Chondrocyte (in vitro differentiated cells): ENCODE data around the gene HNRNPD. TPM values are rescaled to one million over a fixed set of nuclear protein-coding genes. Genes with fewer than 3 reads are reported as not detected.
A peak's percentile ranks its signal among the peaks of the same experiment; 100 is the strongest.

Source experiments
- DNase-seq: peaks from one replicate; pipeline ENCODE4 v3.0.0; 2021; ENCODE audit warnings: mixed read lengths, low spot score
- H3K27ac Mint-ChIP-seq: one replicate; pipeline ENCODE4 v1.8.0; 2021; ENCODE audit warnings: mild to moderate bottlenecking, moderate library complexity, mixed read lengths; ENCODE audit not compliant: unreplicated experiment
- H3K27me3 Mint-ChIP-seq: 2 replicates; pipeline ENCODE4 v1.8.0; 2021; ENCODE audit warnings: low read depth, mixed read lengths
- H3K36me3 Mint-ChIP-seq: 2 replicates; pipeline ENCODE4 v1.8.0; 2021; ENCODE audit warnings: low read depth, mixed read lengths
- H3K4me1 Mint-ChIP-seq: 2 replicates; pipeline ENCODE4 v1.8.0; 2021; ENCODE audit warnings: low read depth, mild to moderate bottlenecking, mixed read lengths
- H3K4me3 Mint-ChIP-seq: one replicate; pipeline ENCODE4 v1.8.0; 2021; ENCODE audit warnings: mild to moderate bottlenecking, moderate library complexity, mixed read lengths; ENCODE audit not compliant: unreplicated experiment
- H3K9me3 Mint-ChIP-seq: 2 replicates; pipeline ENCODE4 v1.8.0; 2021; ENCODE audit warnings: low read depth, mixed read lengths
- total RNA-seq: library from RNA; stranded (reverse); gene quantifications from 3 replicates; pipeline ENCODE4 v1.2.1, GENCODE V29; 2021
- TF ChIP-seq, protein P1 (sequence below): fragments of 200-600 bp; sonication (generic); IDR thresholded peaks from 2 replicates; pipeline ENCODE4 v1.5.0; 2021; ENCODE audit warnings: antibody characterized with exemption, mild to moderate bottlenecking, moderate library complexity

Gene HNRNPD
- total RNA-seq, 1 donor from 2014 or later: 124 TPM

GRCh38 chr4:82363896-82364487 is 9.8 kb downstream of the HNRNPD start:
- H3K27ac Mint-ChIP-seq: peak overlapping the region; percentile 69

DNA sequence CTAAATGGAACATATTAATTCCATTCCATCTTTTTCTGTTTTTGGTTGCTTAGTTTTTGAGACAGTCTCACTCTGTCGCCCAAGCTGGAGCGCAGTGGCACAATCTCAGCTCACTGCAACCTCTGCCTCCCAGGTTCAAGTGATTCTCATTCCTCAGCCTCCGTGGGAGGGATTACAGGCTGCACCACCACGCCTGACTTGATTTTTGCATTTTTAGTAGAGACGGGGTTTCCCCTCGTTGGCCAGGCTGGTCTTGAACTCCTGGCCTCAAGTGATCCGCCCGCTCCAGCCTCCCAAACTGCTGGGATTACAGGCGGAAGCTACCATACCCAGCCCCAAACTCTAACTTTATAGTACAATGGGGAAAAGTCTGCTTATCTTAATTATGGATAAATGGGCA is 11.2 kb downstream of the HNRNPD start:
- Mint-ChIP-seq H3K9me3 (no peaks in the 10 kb centered on the region), H3K4me3 (no peak overlapping the region), H3K27me3 (no peaks in the 10 kb centered on the region), H3K36me3 (peaks cover 7% of the 10 kb centered on the region), H3K4me1 (peaks cover 59% of the 10 kb centered on the region), H3K27ac (peak overlapping the region; percentile 32)
- TF ChIP-seq, protein P1, sequence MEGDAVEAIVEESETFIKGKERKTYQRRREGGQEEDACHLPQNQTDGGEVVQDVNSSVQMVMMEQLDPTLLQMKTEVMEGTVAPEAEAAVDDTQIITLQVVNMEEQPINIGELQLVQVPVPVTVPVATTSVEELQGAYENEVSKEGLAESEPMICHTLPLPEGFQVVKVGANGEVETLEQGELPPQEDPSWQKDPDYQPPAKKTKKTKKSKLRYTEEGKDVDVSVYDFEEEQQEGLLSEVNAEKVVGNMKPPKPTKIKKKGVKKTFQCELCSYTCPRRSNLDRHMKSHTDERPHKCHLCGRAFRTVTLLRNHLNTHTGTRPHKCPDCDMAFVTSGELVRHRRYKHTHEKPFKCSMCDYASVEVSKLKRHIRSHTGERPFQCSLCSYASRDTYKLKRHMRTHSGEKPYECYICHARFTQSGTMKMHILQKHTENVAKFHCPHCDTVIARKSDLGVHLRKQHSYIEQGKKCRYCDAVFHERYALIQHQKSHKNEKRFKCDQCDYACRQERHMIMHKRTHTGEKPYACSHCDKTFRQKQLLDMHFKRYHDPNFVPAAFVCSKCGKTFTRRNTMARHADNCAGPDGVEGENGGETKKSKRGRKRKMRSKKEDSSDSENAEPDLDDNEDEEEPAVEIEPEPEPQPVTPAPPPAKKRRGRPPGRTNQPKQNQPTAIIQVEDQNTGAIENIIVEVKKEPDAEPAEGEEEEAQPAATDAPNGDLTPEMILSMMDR: no peak
- no peak for DNase-seq

More at GRCh38 chr4:82363896-82364487, 9.8 kb downstream of the HNRNPD start:
- Mint-ChIP-seq H3K9me3 (no peaks in the 10 kb centered on the region), H3K4me3 (no peak overlapping the region), H3K4me1 (peaks cover 60% of the 10 kb centered on the region), H3K36me3 (peaks cover 1% of the 10 kb centered on the region), H3K27me3 (no peaks in the 10 kb centered on the region)
- TF ChIP-seq, protein P1: no peak
- no peak for DNase-seq

DNA sequence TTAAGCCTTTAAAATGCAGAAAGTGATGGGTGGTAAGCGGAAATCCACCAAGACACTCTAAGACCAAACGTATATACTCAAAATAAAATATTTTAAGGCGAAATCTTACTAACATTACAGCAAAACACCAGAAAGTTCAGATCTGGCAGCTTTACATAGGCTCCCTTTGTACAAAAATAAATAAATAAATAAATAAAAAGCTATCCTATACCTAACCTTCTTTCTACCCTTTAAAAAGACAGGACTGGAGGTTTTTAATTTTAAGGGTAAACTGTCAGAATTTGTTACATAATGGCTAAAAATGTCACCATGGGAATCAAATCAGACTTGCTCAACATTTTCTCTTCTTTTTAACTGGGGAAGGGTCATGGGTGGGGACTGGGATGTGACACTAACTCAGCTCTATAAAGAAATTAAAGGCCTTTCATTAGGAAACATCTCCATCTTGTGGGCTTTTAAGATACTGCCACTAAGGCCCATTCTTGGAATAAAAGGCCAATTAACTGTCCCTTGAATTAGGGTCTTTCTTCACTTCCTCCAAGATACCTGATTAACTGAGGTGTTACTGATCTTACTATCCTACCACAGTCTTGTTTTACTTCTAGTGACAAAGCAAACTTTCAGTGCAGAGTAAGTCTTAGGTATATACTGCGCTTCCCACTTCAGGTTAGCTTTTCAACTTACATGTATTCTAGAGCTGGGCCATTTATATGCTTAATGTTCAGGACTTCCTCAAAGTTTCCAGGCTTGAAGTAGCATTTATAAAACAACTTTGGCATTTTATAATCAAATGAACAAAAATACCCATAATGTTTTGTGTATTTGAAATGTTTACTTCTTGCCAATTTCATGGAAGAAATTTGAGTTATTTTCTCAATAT is 13.3 kb downstream of the HNRNPD start:
- no peak overlapping the region for H3K4me3 Mint-ChIP-seq
- H3K36me3 Mint-ChIP-seq: peaks cover 11% of the 10 kb centered on the region
- peak overlapping the region; percentile 69 for H3K27ac Mint-ChIP-seq
- H3K9me3 Mint-ChIP-seq: no peaks in the 10 kb centered on the region
- DNase-seq: no peak
- H3K4me1 Mint-ChIP-seq: peaks cover 53% of the 10 kb centered on the region
- TF ChIP-seq, protein P1: peak; percentile 86
- H3K27me3 Mint-ChIP-seq: no peaks in the 10 kb centered on the region

GRCh38 chr4:82358847-82359246 is 14.9 kb downstream of the HNRNPD start:
- Mint-ChIP-seq H3K4me1 (peaks cover 42% of the 10 kb centered on the region), H3K27ac (peak overlapping the region; percentile 22), H3K9me3 (no peaks in the 10 kb centered on the region), H3K27me3 (no peaks in the 10 kb centered on the region), H3K4me3 (no peak overlapping the region), H3K36me3 (peaks cover 18% of the 10 kb centered on the region)
- TF ChIP-seq, protein P1: no peak
- no peak for DNase-seq

- Mint-ChIP-seq H3K27ac (peak overlapping the region; percentile 49), H3K9me3 (no peaks in the 10 kb centered on the region), H3K4me1 (peaks cover 44% of the 10 kb centered on the region), H3K4me3 (no peak overlapping the region), H3K36me3 (peaks cover 22% of the 10 kb centered on the region), H3K27me3 (no peaks in the 10 kb centered on the region)
- no peak for DNase-seq
- TF ChIP-seq, protein P1: no peak
Observed at GRCh38 chr4:82357640-82358039, 16.2 kb downstream of the HNRNPD start.
